ENCODE measurements around the gene CERS2. TPM values are rescaled to one million over a fixed set of nuclear protein-coding genes. Genes with fewer than 3 reads are reported as not detected.
A peak's percentile ranks its signal among the peaks of the same experiment; 100 is the strongest.

CERS2 gene
- total and polyA plus RNA-seq, 2 experiments from 2014 or later, result 267 to 277 TPM

- Histone ChIP-seq H3K9me3 (ENCODE audit: low read depth) (no peaks in the 10 kb centered on the region), H3K79me2 (peaks cover 10% of the 10 kb centered on the region), H3K36me3 (replicated peaks; ENCODE audit: insufficient read depth, low read depth) (no peaks in the 10 kb centered on the region), H3K4me3 (no peak overlapping the region), H3K27ac (no peak overlapping the region), H3K27me3 (no peaks in the 10 kb centered on the region), H3K4me2 (peak overlapping the region; percentile 60), H3K9me2 (replicated peaks; ENCODE audit: insufficient read depth) (no peaks in the 10 kb centered on the region), H3K4me1 (ENCODE audit: insufficient read depth) (peaks cover 57% of the 10 kb centered on the region), H2AFZ (peak overlapping the region; percentile 26), H4K20me1 (ENCODE audit: insufficient read depth, poor library complexity, severe bottlenecking) (no peaks in the 10 kb centered on the region)
- TF ChIP-seq EZH2phosphoT487 (IDR thresholded peaks at IDR 0.05; ENCODE audit: low read depth, severe bottlenecking, unreplicated experiment) (no peak), CTCF (IDR thresholded peaks at IDR 0.05; ENCODE audit: poor library complexity) (peak; percentile 100)
- DNase-seq (ENCODE audit: low spot score), result peak; percentile 94
- 41% methylated on average over 23 of the region's 23 CpGs for WGBS (ENCODE audit: low lambda C conversion rate, missing lambda C conversion rate)
Observed at GRCh38 chr1:150979092-150980056, 4.7 kb upstream of the CERS2 start.

- TF ChIP-seq EZH2 (IDR thresholded peaks at IDR 0.05; ENCODE audit: borderline replicate concordance) (no peak), CTCF (IDR thresholded peaks at IDR 0.05; ENCODE audit: poor library complexity) (no peak)
- peaks cover 58% of the 10 kb centered on the region for H3K4me1 ChIP-seq (ENCODE audit: insufficient read depth)
- no peak overlapping the region for H2AFZ ChIP-seq
- peak overlapping the region; percentile 28 for H3K4me2 ChIP-seq
- peak overlapping the region; percentile 94 for H3K27ac ChIP-seq
- H3K79me2 ChIP-seq, result peaks cover 30% of the 10 kb centered on the region
- no peak overlapping the region for H3K4me3 ChIP-seq
- peaks cover 4% of the 10 kb centered on the region for H4K20me1 ChIP-seq (ENCODE audit: insufficient read depth, poor library complexity, severe bottlenecking)
- DNase-seq (ENCODE audit: low spot score), result peak; percentile 76
- no peaks in the 10 kb centered on the region for H3K36me3 ChIP-seq (replicated peaks; ENCODE audit: insufficient read depth, low read depth)
- WGBS (ENCODE audit: low lambda C conversion rate, missing lambda C conversion rate), result 56% methylated on average over 11 of the region's 11 CpGs
- no peaks in the 10 kb centered on the region for H3K27me3 ChIP-seq
- no peaks in the 10 kb centered on the region for H3K9me3 ChIP-seq (ENCODE audit: low read depth)
- no peaks in the 10 kb centered on the region for H3K9me2 ChIP-seq (replicated peaks; ENCODE audit: insufficient read depth)
Observed at GRCh38 chr1:150976879-150977694, 2.5 kb upstream of the CERS2 start.

GRCh38 chr1:150976401-150976821 is 1.8 kb upstream of the CERS2 start:
- H3K4me1 ChIP-seq (ENCODE audit: insufficient read depth), result peaks cover 58% of the 10 kb centered on the region
- H3K79me2 ChIP-seq, result peaks cover 37% of the 10 kb centered on the region
- DNase-seq (ENCODE audit: low spot score), result no peak
- no peak overlapping the region for H3K4me3 ChIP-seq
- no peaks in the 10 kb centered on the region for H3K27me3 ChIP-seq
- WGBS (ENCODE audit: low lambda C conversion rate, missing lambda C conversion rate), result 86% methylated on average over 9 of the region's 9 CpGs
- peak overlapping the region; percentile 94 for H3K27ac ChIP-seq
- H3K9me2 ChIP-seq (replicated peaks; ENCODE audit: insufficient read depth), result no peaks in the 10 kb centered on the region
- no peaks in the 10 kb centered on the region for H3K9me3 ChIP-seq (ENCODE audit: low read depth)
- TF ChIP-seq EZH2phosphoT487 (IDR thresholded peaks at IDR 0.05; ENCODE audit: low read depth, severe bottlenecking, unreplicated experiment), result no peak
- TF ChIP-seq CTCF (IDR thresholded peaks at IDR 0.05; ENCODE audit: poor library complexity), result no peak
- TF ChIP-seq EZH2 (IDR thresholded peaks at IDR 0.05; ENCODE audit: borderline replicate concordance), result no peak
- H2AFZ ChIP-seq, result no peak overlapping the region
- H4K20me1 ChIP-seq (ENCODE audit: insufficient read depth, poor library complexity, severe bottlenecking), result peaks cover 4% of the 10 kb centered on the region
- peak overlapping the region; percentile 28 for H3K4me2 ChIP-seq
- H3K36me3 ChIP-seq (replicated peaks; ENCODE audit: insufficient read depth, low read depth), result no peaks in the 10 kb centered on the region

Data from hepatocyte (in vitro differentiated cells).